HG03342 (cell line): Measurements from ENCODE around the gene GGA2.

Experiments
- ATAC-seq: cut with Tn5 transposase; IDR thresholded peaks from one replicate; pipeline ENCODE4 v1.9.1; 2021; ENCODE audit warnings: mild to moderate bottlenecking, moderate library complexity; ENCODE audit not compliant: unreplicated experiment

The GGA2 gene

DNA sequence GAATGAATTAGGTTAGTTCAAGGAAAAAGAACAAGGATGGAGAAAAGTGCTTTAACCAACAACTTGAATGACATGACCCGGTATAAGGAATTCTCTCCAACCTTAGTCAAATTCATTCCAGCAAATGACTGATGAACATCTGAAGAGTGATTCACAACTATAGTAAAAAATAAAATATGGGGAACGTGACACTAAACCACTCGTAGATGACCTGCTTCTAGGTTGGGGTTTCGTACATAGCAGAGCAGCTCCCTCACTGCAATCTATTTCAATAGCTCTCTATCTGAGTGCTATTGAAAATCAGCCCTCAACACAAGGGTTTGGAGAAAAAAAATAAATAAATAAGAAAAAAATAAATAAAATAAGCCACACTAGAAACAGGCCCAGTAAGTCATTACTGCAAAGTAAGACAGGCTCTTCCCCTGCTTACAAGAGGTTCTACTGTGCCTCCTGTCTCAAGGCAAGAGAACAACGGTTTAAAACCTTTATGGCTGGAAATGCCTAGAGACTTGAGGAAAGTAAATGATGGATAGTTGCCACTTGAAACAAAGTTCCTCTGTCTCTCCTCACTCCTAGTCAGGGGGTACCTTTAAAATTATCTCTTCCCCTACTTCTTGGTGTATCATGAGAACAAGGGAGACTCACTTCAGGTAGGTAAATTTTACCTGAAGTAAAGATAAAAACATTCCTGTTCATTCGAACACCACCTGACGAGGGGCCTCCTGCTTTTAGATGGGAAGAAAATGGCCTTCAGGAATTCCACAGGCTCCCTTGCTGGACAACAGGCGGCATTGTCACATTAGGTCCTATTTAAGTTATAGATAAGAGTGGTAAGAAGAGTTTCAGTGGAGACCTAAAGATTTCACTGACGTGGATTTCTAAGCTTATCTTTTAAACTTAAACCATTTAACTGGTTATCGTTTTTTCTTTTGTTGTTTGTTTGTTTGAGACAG lies 77.8 kb downstream of the GGA2 start:
- ATAC-seq, result no peak

DNA sequence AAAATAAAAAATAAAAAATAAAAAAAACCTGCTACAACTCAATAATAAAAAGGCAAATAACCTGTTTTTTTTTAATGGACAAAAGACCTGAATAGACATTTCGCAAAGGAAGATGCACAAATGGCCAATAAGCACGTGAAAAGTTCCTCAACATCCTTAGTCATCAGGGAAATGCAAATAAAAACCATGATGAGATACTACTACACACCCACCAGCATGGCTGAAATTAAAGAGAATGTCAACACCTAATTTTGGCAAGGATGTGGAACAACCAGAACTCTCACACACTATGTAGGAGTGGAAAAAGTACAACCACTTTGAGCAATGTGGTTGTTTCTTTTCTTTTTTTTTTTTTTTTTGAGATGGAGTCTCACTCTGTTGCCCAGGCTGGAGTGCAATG lies 81.9 kb downstream of the GGA2 start:
- ATAC-seq, result no peak

DNA sequence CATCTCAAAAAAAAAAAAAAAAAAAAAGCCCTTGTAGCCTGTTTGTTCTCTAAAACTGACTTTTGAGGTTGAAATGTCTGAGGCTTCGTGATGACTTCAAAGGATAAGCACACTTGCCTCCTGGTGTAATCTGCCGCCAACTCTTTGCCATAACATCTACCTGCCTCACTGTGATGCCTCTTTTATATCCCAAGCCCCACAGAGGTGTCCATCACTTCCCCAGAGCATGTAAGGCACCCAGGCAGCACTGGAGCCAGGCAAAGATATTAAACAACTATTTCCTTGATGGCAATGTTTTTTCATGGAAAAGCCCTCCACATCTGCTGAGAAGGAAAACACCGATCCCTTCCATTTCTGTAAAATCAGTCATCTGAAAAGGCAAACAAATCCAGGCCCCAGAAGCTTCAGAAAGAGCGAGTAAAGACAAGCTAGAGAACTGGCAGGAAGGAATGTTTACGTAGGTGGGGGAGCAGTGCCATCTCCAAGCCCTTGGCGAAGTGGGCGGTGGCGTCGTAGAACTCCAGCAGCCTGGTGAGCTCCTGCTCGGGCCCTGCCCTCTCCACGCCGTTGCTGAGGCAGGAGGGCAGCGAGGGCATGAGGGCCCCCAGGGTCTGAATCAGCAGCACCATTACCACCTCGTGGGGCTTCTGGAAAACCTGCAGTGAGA lies 85.9 kb downstream of the GGA2 start:
- ATAC-seq, result no peak

DNA sequence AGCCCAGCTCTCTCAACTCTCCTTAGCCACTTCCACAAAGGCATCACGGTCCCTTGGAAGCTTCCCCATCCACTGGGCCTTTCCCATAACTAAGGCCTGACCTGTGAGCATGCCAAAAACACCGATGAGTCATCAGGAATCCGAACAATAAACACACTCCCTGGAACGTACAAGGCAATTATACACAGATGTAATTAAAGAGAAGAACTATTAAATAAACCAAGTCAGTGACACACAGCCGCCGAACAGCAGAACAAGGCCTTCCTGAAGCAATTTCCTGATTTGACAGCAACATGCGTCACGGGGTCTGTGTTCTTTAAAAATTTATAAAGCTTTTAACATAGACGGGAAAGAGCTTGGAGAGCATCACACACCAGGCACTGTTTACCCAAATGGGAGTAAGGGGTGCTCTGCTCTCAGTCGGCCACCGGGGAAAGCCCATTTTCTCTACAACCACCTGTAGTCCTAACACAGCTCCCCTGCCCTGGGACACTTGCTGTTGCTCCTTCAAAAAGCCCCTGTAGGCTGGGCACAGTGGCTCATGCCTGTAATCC lies 86.7 kb downstream of the GGA2 start:
- ATAC-seq, result no peak

DNA sequence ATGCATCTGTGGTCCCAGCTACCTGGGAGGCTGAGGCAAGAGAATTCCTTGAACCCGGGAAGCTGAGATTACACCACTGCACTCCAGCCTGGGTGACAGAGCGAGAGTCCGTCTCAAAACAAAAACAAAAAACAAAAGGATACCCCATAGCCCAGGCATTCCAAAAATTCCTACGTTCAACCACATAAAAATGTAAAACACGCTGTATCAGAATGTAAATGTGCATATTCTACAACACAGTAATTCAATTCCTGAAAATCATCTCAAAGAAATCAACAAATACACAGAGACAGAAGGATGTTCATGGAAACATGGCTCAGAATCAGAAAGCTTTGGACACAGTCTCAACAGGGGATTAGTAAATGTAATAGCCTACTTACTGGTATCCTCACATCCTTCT lies 90.3 kb downstream of the GGA2 start:
- no peak for ATAC-seq

DNA sequence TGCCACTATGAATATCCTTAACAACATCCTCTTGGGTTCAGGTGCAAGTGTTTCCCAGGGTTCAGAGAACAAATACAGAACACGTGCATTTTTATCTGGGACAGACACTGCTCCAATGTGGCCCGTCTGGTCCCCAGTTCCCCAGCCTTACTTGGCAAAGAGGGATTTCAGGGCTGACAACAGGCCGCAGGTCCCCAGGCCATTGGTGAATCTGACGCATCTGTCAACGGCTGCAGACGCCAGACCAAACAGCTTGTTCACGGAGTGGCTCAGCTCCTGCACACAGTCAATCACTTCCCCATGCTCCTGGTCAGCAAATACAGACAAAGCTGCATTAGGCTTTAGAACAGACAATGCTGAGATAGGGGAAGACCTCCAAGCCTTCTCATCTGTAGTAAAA lies 93.5 kb downstream of the GGA2 start:
- ATAC-seq, result no peak

DNA sequence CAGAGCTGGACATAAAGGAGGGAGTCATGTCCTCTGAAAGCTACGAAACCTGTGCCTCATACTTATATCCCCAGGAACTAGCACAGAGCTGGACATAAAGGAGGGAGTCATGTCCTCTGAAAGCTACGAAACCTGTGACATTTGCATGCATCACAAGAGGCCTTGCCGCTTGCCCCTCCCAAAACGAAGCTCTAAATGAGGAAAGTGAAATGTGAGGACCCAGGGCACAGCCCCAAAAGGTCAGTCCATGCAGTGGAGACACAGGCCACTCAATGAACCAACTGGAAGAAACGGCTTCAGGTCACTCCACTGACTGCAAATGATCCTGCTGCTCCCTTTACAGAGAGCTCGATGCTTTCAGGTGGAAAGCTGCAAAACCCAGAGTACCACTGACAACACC lies 95.6 kb downstream of the GGA2 start:
- no peak for ATAC-seq
